Dedifferentiated amniotic fluid mesenchymal stem cell (primary cell): Measurements from ENCODE around the gene ASTN1.

Experiments
- DNase-seq: peaks from one replicate; pipeline ENCODE4 v3.0.0-alpha.2; 2016; ENCODE audit errors: extremely low spot score

ASTN1 gene

GRCh38 chr1:176931526-176931925 lies 233.0 kb downstream of the ASTN1 start:
- no peak for DNase-seq

GRCh38 chr1:176926330-176927086 lies 238.0 kb downstream of the ASTN1 start:
- no peak for DNase-seq

GRCh38 chr1:176925223-176925622 lies 239.3 kb downstream of the ASTN1 start:
- DNase-seq = no peak

DNA sequence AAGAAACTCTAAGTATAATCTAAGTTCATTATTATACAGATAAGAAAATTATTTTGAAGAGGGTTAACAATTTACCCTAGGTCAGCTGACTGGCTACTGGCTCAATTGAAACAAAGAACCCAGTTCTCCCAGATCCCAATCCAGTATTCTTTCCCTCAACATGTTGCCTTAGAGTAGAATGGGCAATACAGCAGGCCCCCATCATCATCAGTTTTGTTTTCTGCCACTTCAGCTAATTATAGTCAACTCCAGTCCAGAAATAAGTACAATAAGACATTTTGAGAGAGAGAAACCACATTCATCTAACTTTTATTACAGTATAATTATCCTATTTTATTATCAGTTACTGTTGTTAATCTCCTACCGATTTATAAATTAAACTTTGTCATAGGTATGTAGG lies 241.2 kb downstream of the ASTN1 start:
- DNase-seq = no peak

DNA sequence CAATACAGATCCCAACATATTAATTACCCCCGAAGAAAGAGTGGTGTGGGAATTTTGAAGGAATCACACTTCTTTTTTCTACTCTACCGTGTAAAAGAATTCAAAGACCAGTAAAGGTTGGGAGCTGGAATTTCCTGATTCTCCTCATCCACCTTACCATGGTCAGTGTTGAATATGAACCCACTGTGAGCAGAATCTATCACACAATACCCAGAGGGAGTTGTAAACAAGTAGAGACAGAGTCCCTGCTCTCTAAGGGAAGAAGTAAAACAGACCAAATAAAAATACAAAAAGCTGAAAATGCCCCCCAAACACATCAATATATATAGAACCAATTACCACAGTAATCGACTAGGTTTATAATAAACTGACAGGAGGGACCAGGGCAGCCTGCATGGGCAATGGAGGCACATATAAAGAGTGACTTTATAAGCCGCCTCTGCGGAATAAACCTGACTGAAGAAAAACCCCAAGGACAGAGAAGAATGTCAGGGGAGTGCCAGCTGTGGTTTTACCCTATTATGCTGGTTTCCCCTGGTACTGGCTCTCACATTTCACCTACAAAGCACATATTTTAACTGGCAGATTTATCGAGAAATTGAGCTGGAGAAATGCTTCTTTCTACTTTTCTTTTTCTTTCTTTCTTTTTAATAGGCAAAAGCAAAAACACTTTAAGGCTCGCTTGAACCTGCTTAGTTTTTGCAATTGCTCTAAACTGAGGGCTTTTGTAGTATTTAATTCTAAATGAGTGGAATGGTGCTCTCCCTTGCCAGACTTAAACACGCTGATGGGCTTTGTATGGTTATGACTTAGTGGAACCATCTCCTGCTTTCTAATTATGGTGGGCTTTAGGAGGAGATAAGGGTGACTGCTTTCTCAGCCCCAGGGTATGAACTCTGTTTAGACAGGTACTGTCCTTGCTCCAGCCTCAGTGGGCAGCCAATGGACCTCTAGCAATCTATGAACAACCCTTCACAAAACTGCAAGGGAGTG lies 244.8 kb downstream of the ASTN1 start:
- DNase-seq = no peak

GRCh38 chr1:176905648-176906047 lies 258.9 kb downstream of the ASTN1 start:
- DNase-seq = no peak

GRCh38 chr1:176904057-176904751 lies 260.3 kb downstream of the ASTN1 start:
- DNase-seq = no peak

GRCh38 chr1:176903474-176903873 lies 261.0 kb downstream of the ASTN1 start:
- DNase-seq = no peak

DNA sequence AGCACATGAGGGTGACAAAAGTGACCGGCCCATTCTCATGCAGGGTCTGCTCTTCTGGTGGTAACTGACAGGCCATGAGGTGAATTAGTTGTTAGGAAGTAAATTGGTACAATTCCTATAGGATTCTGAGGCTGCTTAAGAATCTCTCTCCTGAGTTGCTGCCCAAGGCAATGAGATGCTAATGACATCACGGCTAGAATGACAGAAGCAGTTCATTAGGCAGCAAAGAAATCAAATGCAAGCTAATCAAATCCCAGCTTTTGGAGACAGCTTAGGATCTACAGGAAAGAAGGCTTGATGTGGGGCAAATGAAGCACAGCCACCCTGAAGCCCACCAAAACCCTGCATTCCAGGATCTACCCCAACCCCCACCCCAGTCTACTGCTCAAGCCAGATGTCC lies 265.2 kb downstream of the ASTN1 start:
- DNase-seq = no peak

- peak; percentile 50 for DNase-seq
Observed at GRCh38 chr1:176897350-176898236, 266.9 kb downstream of the ASTN1 start.

GRCh38 chr1:176896216-176896615 lies 268.3 kb downstream of the ASTN1 start:
- DNase-seq = no peak

- DNase-seq = no peak
Observed at GRCh38 chr1:176894450-176894849, 270.1 kb downstream of the ASTN1 start.

GRCh38 chr1:176893625-176894352 lies 270.7 kb downstream of the ASTN1 start:
- no peak for DNase-seq

DNA sequence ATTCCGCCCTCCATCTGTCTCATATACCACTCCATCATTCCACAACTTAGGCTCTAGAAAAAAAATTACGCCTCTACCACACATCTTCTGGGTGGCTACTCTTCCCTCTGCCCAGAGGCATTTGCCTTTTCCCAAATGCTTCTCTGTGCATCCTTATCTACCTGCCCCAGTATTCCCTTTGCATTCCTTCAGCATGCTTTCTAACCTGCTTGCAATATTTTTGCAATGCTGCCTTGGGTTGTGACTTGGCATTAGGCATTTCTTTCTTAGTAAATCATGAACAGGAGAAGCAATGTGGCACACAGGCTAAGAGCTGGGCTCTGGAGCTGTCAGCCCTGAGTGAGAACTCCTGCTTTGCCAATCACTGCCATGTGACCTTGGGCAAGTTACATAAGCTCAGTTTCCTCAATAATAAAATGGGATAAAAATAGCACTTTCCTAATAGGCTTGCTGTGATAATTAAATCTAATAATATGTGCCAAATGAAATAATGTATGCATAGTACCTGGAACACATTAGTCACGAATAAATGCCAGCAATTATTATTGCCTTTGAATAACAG lies 276.0 kb downstream of the ASTN1 start:
- DNase-seq = no peak

DNA sequence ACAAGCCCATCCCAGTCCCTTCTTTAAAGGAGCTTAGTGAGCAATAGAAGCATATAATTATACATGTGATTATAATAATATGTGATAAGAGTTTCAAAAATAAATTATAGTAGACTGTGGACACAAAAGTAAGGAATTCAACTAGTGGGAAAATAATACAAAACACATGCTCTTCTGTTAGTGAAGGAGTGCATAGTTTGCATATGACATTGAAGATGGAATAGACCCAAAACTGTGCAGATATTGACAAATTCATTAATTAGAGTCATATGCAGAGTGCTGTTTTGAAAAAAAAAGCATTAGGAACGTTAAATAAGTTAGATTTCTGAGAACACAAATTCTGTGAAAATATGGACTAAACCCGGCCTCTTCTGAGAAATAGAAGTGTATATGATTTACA lies 278.8 kb downstream of the ASTN1 start:
- no peak for DNase-seq

DNA sequence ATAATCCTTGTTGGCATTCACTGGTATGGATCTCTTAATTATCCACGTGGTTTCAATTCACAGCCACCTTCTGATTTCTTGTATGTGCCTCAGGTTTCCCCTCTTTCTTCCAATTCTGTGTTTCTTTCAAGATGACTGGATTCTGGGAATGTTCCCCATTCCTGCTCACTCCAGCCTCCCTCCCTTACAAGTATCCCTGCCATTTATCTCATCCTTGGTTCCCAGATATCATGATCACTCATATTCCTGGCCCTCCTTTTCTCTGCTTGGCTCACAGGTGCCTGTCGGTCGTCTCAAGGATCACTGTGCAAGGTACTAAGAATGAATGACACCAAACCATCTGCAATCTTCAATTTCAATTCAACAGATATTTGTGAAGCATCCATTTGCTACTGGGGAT lies 279.2 kb downstream of the ASTN1 start:
- DNase-seq = no peak

DNA sequence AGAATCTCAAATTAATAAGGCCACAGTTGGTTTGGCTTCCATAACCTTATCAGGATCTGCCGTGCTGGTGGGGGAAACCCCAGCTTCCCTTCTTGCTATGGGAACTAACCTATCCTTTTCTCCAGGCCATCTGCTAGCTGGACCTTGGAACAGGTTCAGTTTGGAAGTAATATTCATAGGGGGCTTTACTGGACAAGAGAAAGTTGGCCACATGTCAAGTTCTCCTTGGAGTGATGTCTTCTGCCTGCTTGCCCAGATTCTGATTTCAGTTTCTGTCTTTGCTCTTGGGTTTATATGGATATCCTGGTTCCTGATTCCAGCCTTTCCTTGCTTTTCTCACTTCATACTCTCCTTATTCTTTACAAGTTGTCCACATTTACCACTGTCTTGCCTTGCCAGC lies 279.6 kb downstream of the ASTN1 start:
- DNase-seq = no peak

DNA sequence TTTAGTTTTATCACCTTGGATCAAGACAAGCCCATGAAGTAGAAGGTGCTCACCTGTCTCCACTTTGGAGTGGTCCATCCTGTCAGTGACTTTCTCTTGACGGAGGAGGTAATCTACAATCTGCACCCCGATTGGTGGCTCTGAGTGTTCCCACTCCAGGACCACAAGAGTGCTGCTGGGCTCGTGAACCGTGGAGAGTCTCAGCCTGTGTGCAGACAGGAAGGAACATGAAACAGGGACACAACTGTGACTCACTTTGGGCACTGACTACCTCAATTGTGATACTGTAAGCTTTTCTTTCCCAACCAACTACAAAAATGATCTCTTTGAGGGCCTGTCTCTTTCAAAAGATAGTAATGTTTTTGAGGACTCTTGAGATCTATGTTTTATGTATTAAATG lies 280.2 kb downstream of the ASTN1 start:
- DNase-seq = no peak

DNA sequence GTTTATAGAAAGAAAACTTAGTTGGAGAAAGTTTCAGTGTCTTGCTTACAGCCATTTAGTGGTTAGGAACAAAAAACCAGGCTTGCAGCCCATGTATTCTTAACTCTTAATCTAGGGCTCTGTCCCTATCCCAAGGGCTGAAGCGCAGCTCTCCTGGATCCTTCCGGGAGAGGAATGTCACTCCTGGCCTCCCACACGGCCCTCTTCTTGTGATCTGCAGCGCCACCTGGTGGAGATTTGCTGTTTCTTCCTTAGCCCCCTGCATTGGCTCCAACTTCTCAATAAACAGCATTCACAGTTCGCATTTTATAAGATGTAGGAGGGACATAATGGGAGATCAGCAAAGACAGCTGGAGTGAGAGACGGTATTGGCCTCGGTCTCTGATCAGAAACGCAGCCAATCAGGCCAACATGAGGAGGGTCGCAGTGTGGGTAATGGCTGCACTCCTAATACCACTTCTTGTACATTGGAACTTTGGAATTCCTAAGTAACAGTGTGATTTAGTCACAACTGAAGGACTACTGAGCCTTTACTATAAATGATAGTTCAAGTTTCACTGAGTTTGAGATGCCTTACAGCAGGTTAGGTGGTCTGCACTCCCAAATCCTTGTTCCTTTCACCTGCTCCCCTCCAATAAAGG lies 283.4 kb downstream of the ASTN1 start:
- DNase-seq = peak; percentile 37
